ENCODE results near the gene MS4A6A.
"Not testable (repeated sequence)": the region's sequence is repeated elsewhere in the genome, so short reads cannot be mapped to it uniquely, and the experiment has no call there.

MS4A6A gene

GRCh38 chr11:60183591-60184205 is 815 bp upstream of the MS4A6A start:
- FAIRE-seq, result no peak

DNA sequence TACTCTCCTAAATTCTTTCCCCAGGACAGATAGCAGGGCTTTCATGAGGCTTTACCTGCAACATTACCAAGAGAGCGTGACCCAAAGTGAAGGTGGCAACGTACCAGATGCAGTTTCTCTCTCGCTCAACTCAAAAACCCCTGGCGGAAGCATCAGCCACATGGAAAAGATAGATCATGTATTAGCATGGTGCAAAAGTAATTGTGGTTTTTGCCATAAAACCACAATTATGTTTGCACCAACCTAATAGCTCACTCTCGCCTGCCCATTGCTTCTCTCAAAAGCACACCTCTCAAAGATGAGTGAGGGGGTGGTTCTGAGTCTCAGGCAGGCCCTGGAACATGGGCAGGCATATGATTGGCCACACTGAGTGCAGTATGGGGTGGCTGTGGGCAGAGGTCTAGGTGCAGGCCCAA is 7.0 kb downstream of the MS4A6A start:
- FAIRE-seq, result no peak

- FAIRE-seq, result no peak
Observed at GRCh38 chr11:60172011-60172410, 10.9 kb downstream of the MS4A6A start.

DNA sequence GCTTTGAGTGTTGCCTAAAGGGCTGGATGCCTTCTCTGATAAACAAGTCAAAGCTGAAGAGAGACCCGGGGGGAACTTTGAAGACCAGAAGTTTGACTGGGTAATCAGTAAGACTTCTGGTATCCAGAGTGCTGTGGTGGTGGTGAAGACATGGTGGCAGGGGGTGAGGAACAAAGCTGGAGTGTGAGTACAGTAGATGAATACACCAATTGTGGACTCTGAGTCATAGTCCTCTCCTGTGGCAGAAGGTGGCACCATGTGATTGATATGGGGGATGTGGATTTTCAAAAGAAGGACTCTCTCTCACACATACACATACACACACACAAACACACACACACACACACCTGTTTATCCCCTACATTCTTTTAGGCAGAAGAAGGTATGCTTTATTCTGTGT is 12.3 kb downstream of the MS4A6A start:
- FAIRE-seq, result no peak

DNA sequence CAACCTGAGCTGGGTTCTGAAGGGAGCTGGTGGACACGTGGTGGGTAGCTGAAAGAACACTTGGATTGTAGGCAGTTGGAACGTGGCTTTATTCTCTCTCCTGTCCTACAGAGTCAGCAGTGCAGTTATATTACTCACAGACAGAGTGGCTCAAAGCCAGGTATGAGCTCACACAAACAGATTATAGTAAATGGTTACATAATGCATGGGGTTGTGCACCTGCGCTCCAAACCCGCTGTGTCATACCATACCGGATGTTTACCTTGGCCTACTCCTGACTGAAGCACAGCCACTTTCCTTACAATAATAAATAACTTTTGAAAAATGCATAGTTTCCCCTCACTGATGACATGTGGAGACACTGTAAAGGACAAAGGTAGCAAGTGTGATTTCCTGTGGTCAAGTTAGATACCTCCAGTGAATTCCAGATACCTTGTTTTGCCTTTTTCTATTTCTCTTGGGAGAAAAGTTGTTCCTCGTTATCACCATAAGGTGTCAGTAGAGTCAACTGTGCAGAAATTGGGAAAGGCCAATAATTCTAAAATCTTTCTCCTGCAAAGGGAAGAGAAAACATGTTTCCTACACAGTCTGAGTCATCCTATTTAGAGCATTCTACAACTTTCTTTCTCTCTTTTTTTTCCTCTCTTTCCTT is 13.5 kb downstream of the MS4A6A start:
- FAIRE-seq, result no peak

DNA sequence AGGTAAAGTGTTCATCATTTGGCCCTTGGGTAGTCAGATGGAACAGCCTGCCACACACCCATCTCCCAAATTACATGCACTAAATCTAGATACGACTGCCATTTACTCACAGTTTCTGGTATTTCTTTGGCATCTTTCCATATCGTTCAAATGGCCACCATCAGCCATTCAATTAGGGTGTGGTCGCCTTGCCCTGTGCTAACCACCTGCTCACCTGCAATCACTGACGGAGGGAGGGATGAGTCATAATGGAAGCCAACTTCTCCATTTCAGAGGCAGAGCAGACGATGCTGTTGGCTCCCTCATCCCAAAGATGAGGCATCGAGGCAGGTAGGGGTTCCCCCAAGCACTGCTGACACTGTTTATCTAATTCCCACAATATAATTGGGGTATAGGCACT is 14.6 kb downstream of the MS4A6A start:
- FAIRE-seq, result no peak

DNA sequence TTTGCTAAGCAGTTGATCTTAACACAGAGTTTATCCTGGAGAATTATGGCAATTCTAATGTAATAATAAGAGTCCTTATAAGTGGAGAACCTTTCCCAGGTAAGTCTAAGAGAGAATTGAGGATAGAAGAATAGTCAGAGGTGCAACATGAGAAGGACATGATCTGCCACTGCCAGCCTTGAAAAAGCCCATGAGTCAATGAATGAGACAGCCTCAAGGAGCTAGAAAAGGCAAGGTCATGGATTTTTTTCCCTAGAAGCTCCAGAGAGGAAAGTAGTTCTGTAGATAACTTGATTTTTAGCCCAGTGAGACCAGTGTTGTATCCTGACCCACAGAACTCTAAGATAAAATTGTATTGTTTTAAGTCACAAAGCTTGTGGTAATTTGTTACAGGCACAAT is 16.9 kb downstream of the MS4A6A start:
- FAIRE-seq, result no peak

DNA sequence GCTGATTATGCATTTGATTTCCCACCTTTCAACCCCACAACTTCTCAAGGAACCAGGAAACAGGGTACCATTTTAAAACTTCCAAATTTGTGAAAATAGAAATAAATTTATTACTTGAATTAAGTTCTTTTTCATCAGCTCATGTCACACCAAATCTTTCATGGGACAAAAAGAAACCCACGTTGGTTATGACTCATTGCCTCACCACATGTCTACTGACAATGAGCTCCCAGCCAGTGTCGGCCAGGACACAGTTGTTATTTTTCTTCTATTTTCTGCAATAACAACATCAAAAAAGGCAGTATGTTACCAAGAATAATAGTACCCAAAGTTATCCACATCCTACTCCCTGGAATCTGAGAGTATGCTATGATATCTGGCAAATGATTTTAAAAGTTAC is 17.3 kb downstream of the MS4A6A start:
- no peak for FAIRE-seq

DNA sequence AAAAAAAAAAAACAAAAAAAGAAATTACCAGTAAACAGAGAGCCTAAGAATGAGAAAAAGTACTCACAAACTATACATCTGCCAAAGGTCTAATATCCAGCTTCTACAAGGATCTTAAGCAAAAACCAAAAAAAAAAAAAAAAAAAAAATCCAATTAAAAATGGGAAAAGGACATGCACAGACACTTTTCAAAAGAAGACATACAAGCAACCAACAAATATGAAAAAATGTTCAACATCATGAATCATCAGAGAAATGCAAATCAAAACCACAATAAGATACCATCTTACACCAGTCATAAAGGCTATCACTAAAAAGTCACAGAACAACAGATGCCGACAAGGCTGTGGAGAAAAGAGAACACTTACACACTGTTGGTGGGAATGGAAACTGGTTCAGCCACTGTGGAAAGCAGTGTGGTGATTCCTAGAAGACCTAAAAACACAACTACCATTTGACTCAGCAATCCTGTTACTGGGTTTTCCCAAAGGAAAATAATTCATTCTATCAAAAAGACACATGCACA is 18.3 kb downstream of the MS4A6A start:
- FAIRE-seq, result no peak

GRCh38 chr11:60161766-60162165 is 21.1 kb downstream of the MS4A6A start:
- FAIRE-seq, result no peak

DNA sequence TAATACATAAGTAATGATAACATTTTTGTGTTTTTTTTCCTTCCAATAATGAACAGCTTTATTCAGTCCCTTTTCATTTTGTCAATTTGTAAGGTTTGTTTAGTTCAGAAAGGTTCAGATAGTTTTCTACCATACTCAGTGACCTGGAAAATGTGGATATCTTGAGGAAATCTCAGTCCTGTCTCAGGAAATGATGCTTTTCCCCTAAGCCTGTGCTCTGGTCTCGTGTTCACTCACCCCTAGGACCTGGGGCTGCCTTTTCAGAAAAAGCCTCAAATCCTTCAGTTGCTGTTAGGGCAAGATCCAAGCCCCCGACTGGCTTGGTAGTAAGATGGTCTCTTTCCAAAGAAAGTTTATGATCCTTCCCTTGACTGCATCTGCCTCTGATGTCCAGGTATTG is 21.8 kb downstream of the MS4A6A start:
- no peak for FAIRE-seq

GRCh38 chr11:60159868-60160267 is 23.0 kb downstream of the MS4A6A start:
- FAIRE-seq, result no peak

- no peak for FAIRE-seq
Observed at GRCh38 chr11:60159284-60159683, 23.6 kb downstream of the MS4A6A start.

GRCh38 chr11:60158636-60159035 is 24.2 kb downstream of the MS4A6A start:
- FAIRE-seq, result no peak

DNA sequence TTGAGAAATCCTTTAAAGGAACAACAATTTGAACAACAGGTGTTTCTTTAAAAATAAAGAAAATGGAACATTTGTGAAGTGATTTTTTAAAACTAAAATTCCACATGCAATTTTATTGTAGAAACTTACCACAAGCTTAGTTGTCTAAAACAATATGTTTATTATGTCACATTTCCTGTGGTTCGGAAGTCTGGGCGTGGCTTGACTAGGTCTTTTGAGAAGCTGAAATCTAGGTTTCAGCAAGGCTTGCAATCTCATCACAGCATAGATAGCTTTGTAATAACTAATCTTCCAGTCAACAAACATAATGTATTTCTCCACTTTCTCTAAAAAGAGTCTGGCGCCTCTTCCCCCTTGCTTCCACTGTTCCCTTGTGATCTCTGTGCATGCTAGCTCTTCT is 27.0 kb downstream of the MS4A6A start:
- FAIRE-seq, result no peak

DNA sequence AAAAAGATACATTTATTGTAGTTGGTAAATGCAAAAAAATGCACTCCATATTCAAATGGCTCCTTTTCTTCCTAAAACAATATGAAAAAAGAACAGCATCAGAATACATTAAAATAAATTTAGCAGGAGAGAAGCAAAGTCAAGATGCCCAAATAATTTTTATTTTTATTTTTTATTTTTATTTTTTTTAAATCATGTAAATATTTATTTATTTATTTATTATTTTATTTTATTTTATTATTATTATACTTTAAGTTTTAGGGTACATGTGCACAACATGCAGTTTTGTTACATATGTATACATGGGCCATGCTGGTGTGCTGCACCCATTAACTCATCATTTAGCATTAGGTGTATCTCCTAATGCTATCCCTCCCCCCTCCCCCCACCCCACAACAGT is 30.2 kb downstream of the MS4A6A start:
- FAIRE-seq, result not testable (repeated sequence)

GRCh38 chr11:60150279-60150678 is 32.6 kb downstream of the MS4A6A start:
- FAIRE-seq, result no peak

DNA sequence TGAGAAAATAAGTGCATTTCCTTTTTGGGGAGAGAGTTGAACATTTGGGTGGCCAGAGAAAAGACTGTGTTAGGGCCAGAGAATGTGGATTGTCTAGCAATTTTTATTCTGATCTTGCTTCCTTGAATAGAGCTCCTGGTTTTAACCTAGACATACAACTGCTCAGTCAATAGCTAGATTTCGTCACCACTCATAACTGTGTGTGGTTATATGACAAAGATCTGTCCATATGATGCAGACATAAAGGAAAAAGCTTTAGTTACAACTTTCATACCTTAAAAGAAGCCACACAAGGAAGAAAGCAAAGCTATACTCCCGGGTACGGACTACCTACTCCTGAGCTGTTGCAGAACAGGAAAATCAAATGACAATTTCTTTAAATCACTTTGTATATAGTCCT is 37.2 kb downstream of the MS4A6A start:
- FAIRE-seq, result no peak

- no peak for FAIRE-seq
Observed at GRCh38 chr11:60143768-60144167, 39.1 kb downstream of the MS4A6A start.

DNA sequence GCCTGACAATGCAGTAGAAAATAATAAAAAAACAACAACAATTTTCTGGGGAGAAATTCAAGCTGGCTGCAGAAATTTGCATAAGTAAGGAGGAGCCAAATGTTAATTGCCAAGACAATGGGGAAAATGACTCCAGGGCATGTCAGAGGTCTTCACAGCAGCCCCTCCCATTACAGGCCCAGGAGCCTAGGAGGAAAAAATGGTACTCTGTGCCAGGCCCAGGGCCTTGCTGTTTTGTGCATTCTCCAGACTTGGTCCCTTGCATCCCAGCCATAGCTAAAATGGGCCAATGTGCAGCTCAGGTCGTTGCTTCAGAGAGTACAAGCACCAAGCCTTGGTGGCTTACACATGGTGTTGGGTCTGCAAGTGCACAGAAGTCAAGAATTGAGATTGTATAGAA is 49.0 kb downstream of the MS4A6A start:
- FAIRE-seq, result no peak

GRCh38 chr11:60131912-60132311 is 51.0 kb downstream of the MS4A6A start:
- no peak for FAIRE-seq

DNA sequence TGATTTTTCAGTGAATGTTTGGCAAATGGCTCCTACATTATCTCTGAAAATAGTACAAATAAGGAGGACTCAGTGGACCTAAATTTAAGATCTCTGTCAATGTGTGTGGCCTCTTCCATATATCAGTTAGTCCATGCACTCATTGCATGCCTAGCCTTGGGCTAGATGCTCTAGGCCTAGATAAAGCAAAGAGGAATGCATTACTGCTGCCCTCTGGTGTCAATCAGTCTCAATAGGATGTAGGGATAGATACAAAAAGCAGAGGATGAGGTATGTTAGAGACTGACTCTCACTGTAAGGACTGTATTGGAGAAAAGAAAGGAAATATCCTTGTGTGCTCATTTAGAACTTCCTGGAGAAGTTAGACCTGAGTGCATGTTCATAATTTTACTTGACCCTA is 52.4 kb downstream of the MS4A6A start:
- FAIRE-seq, result no peak

DNA sequence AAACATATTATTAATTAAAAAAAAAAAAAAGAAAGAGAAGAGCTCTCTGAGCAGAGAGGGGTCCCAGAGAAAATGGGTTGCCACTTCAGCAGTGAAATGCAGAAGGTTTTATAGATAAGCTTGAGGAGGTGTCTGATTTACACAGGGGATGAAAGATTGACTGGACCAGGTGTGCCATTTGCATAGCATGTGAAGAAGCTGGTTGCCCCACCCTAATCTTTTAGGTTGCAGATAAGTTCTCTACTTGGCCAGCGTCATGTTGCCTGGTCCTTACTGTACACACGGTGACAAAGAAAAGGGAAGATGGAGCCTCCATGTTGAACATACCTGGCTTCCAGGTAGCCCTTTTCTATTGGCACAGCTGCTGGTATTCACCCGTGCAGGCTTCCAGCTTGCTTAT is 53.0 kb downstream of the MS4A6A start:
- no peak for FAIRE-seq

DNA sequence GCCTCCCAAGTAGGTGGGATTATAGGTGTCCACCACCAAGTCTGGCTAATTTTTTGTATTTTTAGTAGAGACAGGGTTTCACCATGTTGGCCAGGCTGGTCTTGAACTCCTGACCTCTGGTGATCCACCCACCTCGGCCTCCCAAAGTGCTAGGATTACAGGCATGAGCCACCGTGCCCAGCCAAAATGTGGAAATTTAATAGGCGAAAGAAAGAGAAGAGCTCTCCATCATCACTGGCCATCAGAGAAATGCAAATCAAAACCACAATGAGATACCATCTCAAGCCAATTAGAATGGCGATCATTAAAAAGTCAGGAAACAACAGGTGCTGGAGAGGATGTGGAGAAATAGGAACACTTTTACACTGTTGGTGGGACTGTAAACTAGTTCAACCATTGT is 54.0 kb downstream of the MS4A6A start:
- FAIRE-seq, result not testable (repeated sequence)

DNA sequence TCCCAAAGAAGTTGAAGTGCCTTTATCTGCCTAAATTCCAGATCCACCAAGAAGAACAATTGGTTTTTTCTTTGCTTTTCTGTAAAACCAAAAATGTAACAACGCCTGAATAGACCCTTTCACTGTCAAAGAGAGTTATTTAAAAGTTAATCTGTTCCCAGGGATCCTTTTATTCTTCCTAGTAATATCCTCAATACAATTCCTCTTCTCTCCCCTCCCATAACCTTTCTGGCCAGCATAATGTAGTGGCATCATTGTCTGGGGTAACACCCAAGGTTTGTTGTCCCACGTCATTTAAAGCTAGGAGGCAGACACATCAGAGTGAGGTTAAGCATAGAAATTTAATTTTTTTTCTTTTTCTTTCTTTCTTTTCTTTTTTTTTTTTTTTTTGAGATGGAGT is 54.5 kb downstream of the MS4A6A start:
- FAIRE-seq, result no peak

Measured in islet of Langerhans (tissue), 1 donor.